SK-MEL-5 (cell line): Measurements from ENCODE around the gene PLA2G6. TPM values are rescaled to one million over a fixed set of nuclear protein-coding genes. Genes with fewer than 3 reads are reported as not detected.

Experiments used
- DNase-seq: peaks from one replicate; pipeline ENCODE4 v3.0.0-alpha.2; 2016; ENCODE audit warnings: low read depth, low spot score
- in situ Hi-C: cut with HindIII; loops from 2 replicates; pipeline ENCODE4 v1.10.0; 2016; ENCODE audit warnings: low sequenced_read_pairs, high pct_unique_total_duplicates, low pct_unique_long_range_greater_than_20kb
- polyA plus RNA-seq, 2 experiments: library from polyadenylated mRNA; depleted of rRNA; stranded (reverse); fragments of >200 nt; gene quantifications; 2 replicates each; pipeline ENCODE4 v1.2.3, GENCODE V29; 2015
- total RNA-seq: library from RNA; depleted of rRNA; stranded (reverse); fragments of >200 nt; shearing (Covaris generic); gene quantifications from 2 replicates; pipeline ENCODE4 v1.2.3, GENCODE V29; 2014; rRNA removed

The PLA2G6 gene
- 20.8 and 21.5 TPM in 2 replicates for total RNA-seq
- polyA plus RNA-seq (2015; cell fraction: cytosol; rRNA removed) = 14.7 and 16.6 TPM in 2 replicates
- 530 and 622 TPM in 2 replicates for polyA plus RNA-seq (2015; cell fraction: nucleus; rRNA removed)

DNA sequence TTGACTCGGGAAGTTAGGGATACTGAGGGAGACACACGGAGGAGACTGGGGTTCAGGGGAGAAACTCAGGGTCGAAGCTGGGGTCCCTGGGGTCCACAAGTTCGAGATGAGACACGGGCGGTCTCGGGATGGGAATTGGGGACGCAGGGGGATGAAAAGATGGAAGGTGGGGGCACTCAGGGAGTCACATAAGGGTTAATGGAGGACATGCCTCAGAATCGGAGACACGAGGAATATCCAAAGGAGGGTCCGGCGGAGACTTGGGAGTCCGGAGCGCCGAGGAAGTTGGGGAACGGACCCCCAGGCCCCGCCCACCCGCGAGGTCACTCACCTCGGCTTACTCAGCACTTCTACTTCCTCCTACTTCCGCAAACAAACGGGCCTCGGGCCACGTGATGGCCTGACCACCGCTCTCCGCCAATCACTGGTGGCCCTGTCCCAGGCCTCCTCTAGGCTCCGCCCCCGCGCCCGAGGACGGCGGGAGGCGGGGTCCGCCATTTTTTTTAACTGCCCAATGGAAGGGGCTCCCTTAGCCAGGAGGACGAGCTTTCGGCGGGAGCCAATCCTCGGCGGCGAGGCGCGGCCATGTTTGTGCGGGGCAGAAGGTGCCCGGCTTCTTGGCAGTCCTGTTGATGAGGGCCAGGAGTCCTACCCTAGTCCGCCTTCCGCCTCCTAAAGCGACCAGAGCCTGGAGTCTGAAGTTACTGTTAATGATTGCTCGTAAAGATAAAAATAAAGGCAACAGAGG, at the start of gene PLA2G6:
Gene PLA2G6 (minus strand): TSS at position 378 of the 748 bp plus-strand sequence. CDS start 12,404 bp downstream, outside the sequence.
- peak; percentile 99 for DNase-seq
- in situ Hi-C loops = no loop called here

DNA sequence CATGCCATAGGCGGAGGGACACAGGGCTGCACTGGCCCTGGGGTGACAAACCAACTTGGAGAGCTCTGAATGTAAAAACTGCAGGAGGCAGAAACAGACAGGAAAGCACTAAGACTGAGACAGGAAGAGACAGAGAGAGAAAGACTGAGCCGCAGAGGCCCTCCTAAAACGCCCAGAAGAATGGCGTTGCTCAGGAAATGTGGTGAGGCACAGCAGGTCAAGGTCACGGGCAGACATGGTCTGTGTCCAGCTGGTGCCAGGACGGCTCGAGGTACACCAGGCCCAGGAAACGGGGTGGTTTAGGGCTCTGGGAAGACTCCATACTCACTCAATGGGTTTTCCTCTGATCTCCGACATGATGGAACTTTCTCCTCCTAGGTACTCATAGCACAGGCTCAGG, 49.3 kb upstream of the PLA2G6 start:
- no peak for DNase-seq
- in situ Hi-C loops = no loop called here

GRCh38 chr22:38230108-38230825, 48.6 kb upstream of the PLA2G6 start:
- in situ Hi-C loops = no loop called here
- DNase-seq = peak; percentile 83

DNA sequence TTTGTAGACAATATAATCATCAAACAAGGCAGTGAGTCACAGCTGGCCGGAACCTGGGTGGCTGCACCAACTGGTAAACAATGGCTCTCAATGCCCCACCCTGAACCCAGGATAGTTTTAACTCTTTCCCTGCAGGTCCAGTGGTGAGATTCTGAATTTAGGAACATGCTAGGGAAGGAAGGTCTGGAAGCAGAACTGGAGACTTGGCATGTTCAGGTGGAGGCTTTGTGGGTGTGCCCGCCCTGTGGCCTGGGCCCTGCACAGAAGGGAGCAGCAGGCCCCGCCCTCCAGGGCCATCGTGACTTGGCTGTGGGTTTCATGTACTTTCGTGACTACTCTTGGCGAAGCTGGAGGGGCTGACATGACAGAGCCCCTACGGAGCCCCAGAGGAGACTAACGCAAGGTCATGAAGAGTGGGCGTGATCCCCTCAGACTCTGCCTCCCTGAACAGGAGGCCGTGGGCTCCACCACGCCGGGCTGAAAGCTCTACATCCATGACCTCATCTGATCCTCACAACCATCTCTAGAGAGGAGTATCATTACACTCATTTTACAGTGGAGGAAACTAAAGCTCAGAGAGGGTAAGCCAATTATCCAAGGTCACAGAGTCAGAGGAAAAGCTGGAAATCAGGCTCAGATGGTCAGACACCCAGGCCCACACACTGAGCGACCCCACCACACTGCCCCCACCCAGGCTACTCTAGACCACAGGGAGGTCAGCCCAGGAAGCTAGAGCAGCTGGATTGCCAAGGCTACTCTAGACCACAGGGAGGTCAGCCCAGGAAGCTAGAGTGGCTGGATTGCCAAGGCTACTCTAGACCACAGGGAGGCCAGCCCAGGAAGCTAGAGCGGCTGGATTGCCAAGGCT, 47.5 kb upstream of the PLA2G6 start:
- DNase-seq = no peak
- in situ Hi-C loops = no loop called here

GRCh38 chr22:38228326-38228872, 46.8 kb upstream of the PLA2G6 start:
- in situ Hi-C loops = no loop called here

GRCh38 chr22:38226853-38227649, 45.4 kb upstream of the PLA2G6 start:
- in situ Hi-C loops = no loop called here

More at GRCh38 chr22:38228326-38228872, 46.8 kb upstream of the PLA2G6 start:
- no peak for DNase-seq

GRCh38 chr22:38223289-38223960, 41.8 kb upstream of the PLA2G6 start:
- no peak for DNase-seq
- in situ Hi-C loops = no loop called here

More at GRCh38 chr22:38226853-38227649, 45.4 kb upstream of the PLA2G6 start:
- DNase-seq = no peak

GRCh38 chr22:38222797-38223119, 41.1 kb upstream of the PLA2G6 start:
- no peak for DNase-seq
- in situ Hi-C loops = no loop called here

GRCh38 chr22:38221908-38222796, 40.5 kb upstream of the PLA2G6 start:
- in situ Hi-C loops = no loop called here
- no peak for DNase-seq

DNA sequence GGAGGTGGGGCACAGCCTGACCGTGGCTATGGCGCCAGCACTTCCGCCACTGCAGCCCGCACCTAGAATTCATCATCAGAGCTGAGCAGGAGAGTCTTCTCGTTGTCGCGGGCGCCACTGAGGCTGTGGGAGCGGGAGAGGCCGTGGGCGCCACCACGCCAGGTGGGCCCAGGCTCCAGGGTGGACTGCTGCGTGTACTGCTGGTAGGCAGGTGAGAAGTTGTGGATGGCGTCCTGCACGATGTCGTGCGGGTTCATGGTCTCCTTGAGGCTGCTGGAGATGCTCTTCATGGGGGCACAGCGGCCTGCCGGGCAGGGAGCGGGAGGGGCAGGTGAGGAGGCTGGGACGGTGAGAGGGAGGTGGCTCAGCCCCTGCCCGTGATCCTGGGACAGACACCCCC, 39.8 kb upstream of the PLA2G6 start:
- in situ Hi-C loops = no loop called here
- no peak for DNase-seq

GRCh38 chr22:38220653-38221386, 39.2 kb upstream of the PLA2G6 start:
- DNase-seq = no peak
- in situ Hi-C loops = no loop called here

DNA sequence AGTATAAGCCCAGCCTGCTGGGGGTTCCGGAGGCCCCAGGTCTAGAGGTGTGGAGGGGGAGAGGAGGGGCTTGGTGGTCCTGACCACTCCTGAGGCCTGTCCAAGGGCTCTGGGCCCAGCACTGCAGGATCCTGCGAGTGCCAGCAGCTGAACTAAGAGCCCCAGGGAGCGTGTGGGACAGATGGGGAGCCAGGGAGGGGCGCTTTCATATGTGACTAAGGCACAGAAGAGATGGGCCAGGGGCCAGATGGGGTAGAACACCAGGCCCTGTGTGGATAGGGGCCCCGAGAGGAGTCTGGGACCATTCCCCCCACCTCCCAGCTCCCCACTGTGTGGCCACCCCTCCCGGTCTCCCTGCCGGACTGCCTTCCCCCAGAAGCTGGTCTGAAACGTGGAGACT, 38.5 kb upstream of the PLA2G6 start:
- in situ Hi-C loops = no loop called here
- no peak for DNase-seq

DNA sequence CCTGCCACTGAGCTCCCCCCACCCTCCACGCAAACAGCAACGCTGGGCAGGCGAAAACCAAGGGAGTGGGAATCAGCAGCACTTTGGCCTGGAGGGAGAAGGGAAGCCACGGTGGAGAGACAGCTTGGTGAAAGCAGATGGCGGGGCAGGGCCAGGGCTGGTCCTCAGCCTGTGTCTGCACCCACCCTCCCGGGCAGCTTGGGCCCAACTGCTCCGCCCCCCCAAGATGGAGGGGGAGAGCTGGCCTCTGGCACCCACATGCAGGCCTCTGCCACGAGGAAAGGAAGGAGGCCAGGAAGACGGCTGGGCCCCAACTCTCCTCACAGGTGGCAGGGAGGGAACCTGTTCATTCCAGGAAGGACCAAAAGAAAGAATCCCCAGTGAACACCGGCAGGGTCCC, 38.0 kb upstream of the PLA2G6 start:
- in situ Hi-C loops = no loop called here
- DNase-seq = no peak

DNA sequence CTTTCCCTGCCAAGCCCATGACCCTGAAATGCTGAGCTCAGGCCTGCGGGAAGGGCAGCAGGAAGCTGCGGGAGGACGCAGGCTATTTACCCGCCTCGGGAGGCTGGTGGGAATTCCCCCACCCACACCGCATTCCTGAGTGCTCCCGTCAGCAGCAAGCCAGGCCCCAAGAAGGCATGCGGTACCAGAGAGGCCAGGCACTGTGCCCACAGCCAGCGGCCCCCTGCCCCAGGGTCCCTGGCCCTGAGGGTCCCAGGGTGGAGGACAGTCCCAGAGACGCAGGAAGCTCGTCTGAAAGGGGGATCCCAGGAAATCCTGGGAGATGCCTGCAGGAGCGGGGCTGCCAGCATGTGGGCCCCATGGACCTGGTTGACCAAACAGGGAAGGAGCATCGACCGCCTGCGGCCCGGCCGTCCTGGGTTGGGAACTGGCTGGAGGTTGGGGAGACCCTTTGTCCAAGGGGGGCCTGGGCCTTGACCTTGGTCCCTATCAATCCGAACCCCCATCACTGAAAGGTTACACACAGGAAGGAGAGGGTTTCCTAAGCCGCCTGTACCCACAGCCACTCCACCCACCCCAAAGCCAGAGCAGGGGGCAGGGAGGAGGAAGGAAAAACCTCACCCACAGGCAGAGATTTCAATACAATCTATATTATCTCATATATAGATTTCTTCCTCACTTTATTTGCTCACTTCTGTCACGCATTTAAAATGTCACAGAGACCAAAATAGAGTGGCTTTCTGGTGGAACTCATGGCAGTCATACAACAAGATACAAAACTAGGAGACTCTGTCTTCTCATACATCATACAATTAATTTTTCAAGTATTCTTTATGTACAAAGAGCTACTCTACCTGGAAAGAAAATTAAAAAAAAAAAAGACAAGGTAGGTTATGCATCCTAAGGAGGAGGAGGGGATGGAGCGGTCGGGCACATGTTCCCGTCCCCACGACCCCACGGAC, 37.3 kb upstream of the PLA2G6 start:
- peak; percentile 79 for DNase-seq
- in situ Hi-C loops = no loop called here
